HepG2 (cell line): Measurements from ENCODE around the gene HERC4. TPM values are rescaled to one million over a fixed set of nuclear protein-coding genes. Genes with fewer than 3 reads are reported as not detected.

Source experiments
- ATAC-seq: fragments of 200-7000 bp; cut with Tn5 transposase; 3 replicates; pipeline ENCODE4 v1.9.1; 2020; ENCODE audit warnings: mild to moderate bottlenecking, moderate library complexity
- BruUV-seq: library from RNA; stranded (reverse); fragments of 400-500 nt; replicated peaks from 2 replicates; lab custom pipeline; 2021; lab: Mats Ljungman, UMichigan
- CTCF ChIA-PET: fragments of 300-600 bp; formaldehyde crosslinking; extraction: SDS; loops from one replicate; lab custom pipeline; 2021; ENCODE audit warnings: low total read pairs, inconsistent platforms, low intra/inter-chr PET ratio; lab: Yijun Ruan, JAX
- POLR2A ChIA-PET: fragments of 350-600 bp; sonication (Branson Sonifier 250); formaldehyde crosslinking; loops from one replicate; lab custom pipeline; 2020; ENCODE audit warnings: antibody characterized with exemption, inconsistent platforms; lab: Yijun Ruan, JAX
- DNase-seq: peaks from one replicate; pipeline ENCODE4 v3.0.0-alpha.2; 2015; ENCODE audit warnings: low spot score
- FAIRE-seq: peaks from 3 replicates; lab custom pipeline; 2011; peaks lifted over from hg19 to GRCh38; lab: Jason Lieb, UNC
- H2AFZ ChIP-seq: one replicate; pipeline ENCODE4 v1.6.1; 2011; ENCODE audit warnings: low read length, inconsistent platforms
- H3K27ac ChIP-seq: fragments of 300-600 bp; 3 replicates; pipeline ENCODE4 v1.8.0; 2011; ENCODE audit warnings: mixed run types, mild to moderate bottlenecking, mixed read lengths, low read length, inconsistent platforms; ENCODE audit not compliant: insufficient read depth; ENCODE audit errors: extremely low read length
- H3K27me3 ChIP-seq, 2 experiments: fragments of 200-600 bp in 1 of 2; 2 replicates in 1 of 2; 3 replicates in 1 of 2; pipeline versions ENCODE4 v1.6.0 to v1.8.0; 2011; ENCODE audit warnings: low read length in 2 of 2, mild to moderate bottlenecking in 2 of 2, moderate library complexity in 2 of 2, inconsistent platforms in 1 of 2; ENCODE audit not compliant: insufficient read depth in 2 of 2, control insufficient read depth in 1 of 2
- H3K36me3 ChIP-seq, 2 experiments: fragments of 200-600 bp in 1 of 2; replicated peaks in 1 of 2; 2 replicates in 1 of 2; 3 replicates in 1 of 2; pipeline versions ENCODE4 v1.5.1 to v1.8.0; 2011; ENCODE audit warnings: low read length in 2 of 2, inconsistent platforms in 1 of 2; ENCODE audit not compliant: insufficient read depth in 2 of 2, control insufficient read depth in 1 of 2
- H3K4me1 ChIP-seq: 2 replicates; pipeline ENCODE4 v1.5.1; 2012; ENCODE audit warnings: low read length, inconsistent platforms; ENCODE audit not compliant: insufficient read depth
- H3K4me2 ChIP-seq: 2 replicates; pipeline ENCODE4 v1.6.0; 2011; ENCODE audit warnings: low read depth, low read length, inconsistent platforms
- H3K4me3 ChIP-seq, 3 experiments: fragments of 200-600 bp in 1 of 3; sonication (generic), shearing (Covaris generic) in 1 of 3; replicated peaks in 1 of 3; 2 replicates each; pipeline ENCODE4 v1.5.1; 2011 to 2016; ENCODE audit warnings: low read length in 3 of 3, inconsistent platforms in 2 of 3, low read depth in 2 of 3, mild to moderate bottlenecking in 2 of 3, control low read depth in 1 of 3, mixed read lengths in 1 of 3; ENCODE audit not compliant: insufficient read depth in 1 of 3
- H3K79me2 ChIP-seq: one replicate; pipeline ENCODE4 v1.6.1; 2011; ENCODE audit warnings: low read length, inconsistent platforms; ENCODE audit not compliant: insufficient read depth
- H3K9ac ChIP-seq: 2 replicates; pipeline ENCODE4 v1.6.0; 2011; ENCODE audit warnings: mild to moderate bottlenecking, low read depth, low read length, inconsistent platforms; ENCODE audit not compliant: insufficient read depth
- H3K9me3 ChIP-seq: 2 replicates; pipeline ENCODE4 v1.5.1; 2012; ENCODE audit warnings: mild to moderate bottlenecking, low read length
- H4K20me1 ChIP-seq: 2 replicates; pipeline ENCODE4 v1.6.0; 2011; ENCODE audit warnings: inconsistent platforms, mild to moderate bottlenecking, low read length, moderate library complexity; ENCODE audit not compliant: insufficient read depth
- CCDC6 ChIP-seq: sonication (generic); formaldehyde crosslinking; IDR thresholded peaks from 2 replicates; pipeline ENCODE4 v1.8.1; 2022; ENCODE audit warnings: mild to moderate bottlenecking, missing genetic modification reagents, moderate library complexity
- HMGXB3 ChIP-seq: sonication (generic); formaldehyde crosslinking; IDR thresholded peaks from 2 replicates; pipeline ENCODE4 v1.4.0; 2020; ENCODE audit warnings: missing genetic modification reagents, borderline replicate concordance
- HOXD1 ChIP-seq: sonication (generic); formaldehyde crosslinking; IDR thresholded peaks from 2 replicates; pipeline ENCODE4 v1.5.0; 2020; ENCODE audit warnings: missing genetic modification reagents
- IRF2 ChIP-seq: IDR thresholded peaks from 2 replicates; pipeline ENCODE4 v1.6.1; 2018; ENCODE audit warnings: missing genetic modification reagents, missing compliant biosample characterization
- ZNF234 ChIP-seq: sonication (generic); formaldehyde crosslinking; conservative IDR thresholded peaks from 2 replicates; pipeline ENCODE4 v1.5.1; 2020; ENCODE audit warnings: mild to moderate bottlenecking, missing genetic modification reagents
- ZNF34 ChIP-seq: sonication (generic); formaldehyde crosslinking; IDR thresholded peaks from 2 replicates; pipeline ENCODE4 v1.4.0; 2020; ENCODE audit warnings: mild to moderate bottlenecking, missing genetic modification reagents, borderline replicate concordance
- ZNF652 ChIP-seq: IDR thresholded peaks from 2 replicates; pipeline ENCODE4 v1.6.1; 2016; ENCODE audit warnings: low read depth, borderline replicate concordance
- ZNF740 ChIP-seq: sonication (generic); formaldehyde crosslinking; IDR thresholded peaks from 2 replicates; pipeline ENCODE4 v1.4.0; 2020; ENCODE audit warnings: missing genetic modification reagents
- WGBS: methylation state at CpG from one replicate; pipeline ENCODE4 v1.1.6; 2017; ENCODE audit warnings: low lambda C conversion rate; 5-methylcytosine and 5-hydroxymethylcytosine counted together
- in situ Hi-C: cut with HindIII; loops from 2 replicates; pipeline ENCODE4 v1.10.0; 2017; ENCODE audit warnings: low pct_unique_long_range_greater_than_20kb; ENCODE audit not compliant: extremely low pct_ligation_motif_present
- intact Hi-C: fragments of 100-400 bp; cut with micrococcal nuclease; formaldehyde crosslinking; loops from one replicate; pipeline ENCODE4 v1.10.0; 2022; ENCODE audit not compliant: unreplicated experiment
- polyA plus RNA-seq, 8 experiments: library from polyadenylated mRNA; depleted of rRNA in 3 of 8; stranded (reverse) in 7 of 8; unstranded in 1 of 8; fragments of >200 nt; fragmentation: Illumina TruSeq in 4 of 8; extraction: Trizol in 4 of 8; gene quantifications; 2 replicates each; pipeline versions ENCODE4 v1.2.1 to v1.2.3, GENCODE V29; 2011 to 2016; ENCODE audit warnings: low read depth in 4 of 8, missing spikeins in 1 of 8, mixed read lengths in 1 of 8; ENCODE audit not compliant: insufficient read depth in 1 of 8
- total RNA-seq, 5 experiments: library from RNA; depleted of rRNA; stranded (reverse); fragments of >200 nt; fragmentation: Illumina TruSeq; extraction: Trizol; gene quantifications; 2 replicates each; pipeline ENCODE4 v1.2.3, GENCODE V29; 2016; ENCODE audit warnings: low read depth in 1 of 5

HERC4 gene
- total and polyA plus RNA-seq, 2 of the 13 experiments (the other 11 are each of a cell fraction or from before 2014, with no cell fraction given), result 9.8 to 20.2 TPM

- in situ Hi-C loops, result no loop called here
- Histone ChIP-seq H3K4me2 (no peak overlapping the region), H3K36me3 (peaks cover 7 to 63% of the 10 kb centered on the region in 2 experiments; a peak in 4 of 5 replicates), H3K4me1 (no peaks in the 10 kb centered on the region), H3K9ac (no peak overlapping the region), H3K79me2 (peaks cover 9% of the 10 kb centered on the region), H3K27me3 (no peaks in the 10 kb centered on the region), H4K20me1 (no peaks in the 10 kb centered on the region), H3K9me3 (no peaks in the 10 kb centered on the region), H2AFZ (no peak overlapping the region), H3K4me3 (no peak overlapping the region), H3K27ac (no peak overlapping the region)
- WGBS, result 99% methylated on average over 7 of the region's 7 CpGs
- no peak for TF ChIP-seq ZNF652 (CRISPR knock-in tag)
- no peak for TF ChIP-seq IRF2 (CRISPR knock-in tag)
- TF ChIP-seq HOXD1 (CRISPR knock-in tag), result no peak
- ChIA-PET CTCF (no interaction called here), POLR2A (no interaction called here)
- no TSS peak for BruUV-seq
- no peak for ATAC-seq
- no peak for FAIRE-seq
- intact Hi-C loops, result no loop called here
- no peak for DNase-seq
These were observed 171.5 kb downstream of the HERC4 start for GRCh38 chr10:67903581-67903980.

GRCh38 chr10:67893637-67894036, 181.4 kb downstream of the HERC4 start:
- in situ Hi-C loops (no loop called here), intact Hi-C loops (no loop called here)
- DNase-seq, result no peak
- peaks cover 15% of the 10 kb centered on the region for H3K4me1 ChIP-seq
- ChIA-PET CTCF (no interaction called here), POLR2A (no interaction called here)
- BruUV-seq, result no TSS peak
- H3K27me3 ChIP-seq, result no peaks in the 10 kb centered on the region
- H3K4me3 ChIP-seq, result no peak overlapping the region
- no peak overlapping the region for H3K9ac ChIP-seq
- peaks cover 10 to 54% of the 10 kb centered on the region in 2 experiments for H3K36me3 ChIP-seq
- no peak for TF ChIP-seq CCDC6 (CRISPR knock-in tag)
- no peak for TF ChIP-seq ZNF740 (CRISPR knock-in tag)
- TF ChIP-seq ZNF34 (CRISPR knock-in tag), result no peak
- no peak for TF ChIP-seq ZNF234
- no peak for TF ChIP-seq HMGXB3 (CRISPR knock-in tag)
- WGBS, result 90% methylated on average over 14 of the region's 14 CpGs
- H3K27ac ChIP-seq, result no peak overlapping the region
- peaks cover 10% of the 10 kb centered on the region for H3K79me2 ChIP-seq
- H3K9me3 ChIP-seq, result no peaks in the 10 kb centered on the region
- FAIRE-seq, result no peak
- H2AFZ ChIP-seq, result no peak overlapping the region
- no peak overlapping the region for H3K4me2 ChIP-seq
- no peak for ATAC-seq
- no peaks in the 10 kb centered on the region; the same call in none of the 2 replicates for H4K20me1 ChIP-seq
